Duodenal mucosa (tissue), 2 donors: ENCODE measurements around the gene CCDC91.

Experiments
- H3K27ac ChIP-seq: one replicate; pipeline ENCODE4 v1.7.0; 2013; ENCODE audit warnings: low read depth, low read length
- H3K27me3 ChIP-seq, 2 donors: one replicate each; pipeline ENCODE4 v1.7.0; 2013; ENCODE audit warnings: low read length in 2 of 2, control low read depth in 1 of 2; ENCODE audit not compliant: insufficient read depth in 2 of 2, control insufficient read depth in 1 of 2
- H3K36me3 ChIP-seq, 2 donors: one replicate each; pipeline ENCODE4 v1.7.0; 2013; ENCODE audit warnings: low read length in 2 of 2, control low read depth in 1 of 2; ENCODE audit not compliant: insufficient read depth in 2 of 2, control insufficient read depth in 1 of 2
- H3K4me1 ChIP-seq, 2 donors: one replicate each; pipeline ENCODE4 v1.7.0; 2013; ENCODE audit warnings: low read length in 2 of 2, control low read depth in 1 of 2; ENCODE audit not compliant: insufficient read depth in 2 of 2, control insufficient read depth in 1 of 2
- H3K4me3 ChIP-seq, 2 donors: one replicate each; pipeline ENCODE4 v1.7.0; 2013; ENCODE audit warnings: low read length in 2 of 2, low read depth in 1 of 2
- H3K9ac ChIP-seq, 2 donors: one replicate each; pipeline ENCODE4 v1.7.0; 2013; ENCODE audit warnings: low read length in 2 of 2, low read depth in 1 of 2
- H3K9me3 ChIP-seq, 2 donors: one replicate each; pipeline ENCODE4 v1.7.0; 2013; ENCODE audit warnings: low read length in 2 of 2, control low read depth in 1 of 2; ENCODE audit not compliant: control insufficient read depth in 1 of 2

Gene CCDC91

GRCh38 chr12:28574746-28575592, 384.7 kb downstream of the CCDC91 start:
- Histone ChIP-seq H3K9me3 (no peaks in the 10 kb centered on the region), H3K9ac (no peak overlapping the region)

GRCh38 chr12:28575593-28576205, 385.4 kb downstream of the CCDC91 start:
- H3K27ac ChIP-seq = no peak overlapping the region
- H3K36me3 ChIP-seq = no peaks in the 10 kb centered on the region
- no peaks in the 10 kb centered on the region for H3K27me3 ChIP-seq
- H3K4me1 ChIP-seq = peaks cover 0 to 16% of the 10 kb centered on the region in 2 donors
- no peak overlapping the region for H3K9ac ChIP-seq
- H3K9me3 ChIP-seq = no peaks in the 10 kb centered on the region
- no peak overlapping the region for H3K4me3 ChIP-seq

More at GRCh38 chr12:28574746-28575592, 384.7 kb downstream of the CCDC91 start:
- no peak overlapping the region for H3K27ac ChIP-seq
- H3K4me1 ChIP-seq = peaks cover 0 to 16% of the 10 kb centered on the region in 2 donors
- no peak overlapping the region for H3K4me3 ChIP-seq
- no peaks in the 10 kb centered on the region for H3K27me3 ChIP-seq
- no peaks in the 10 kb centered on the region for H3K36me3 ChIP-seq

GRCh38 chr12:28578361-28578760, 388.1 kb downstream of the CCDC91 start:
- Histone ChIP-seq H3K27me3 (no peaks in the 10 kb centered on the region), H3K4me3 (no peak overlapping the region), H3K27ac (no peak overlapping the region), H3K9ac (no peak overlapping the region), H3K4me1 (peaks cover 0 to 16% of the 10 kb centered on the region in 2 donors), H3K36me3 (no peaks in the 10 kb centered on the region), H3K9me3 (no peaks in the 10 kb centered on the region)

GRCh38 chr12:28578833-28579252, 388.6 kb downstream of the CCDC91 start:
- no peak overlapping the region for H3K27ac ChIP-seq
- H3K9ac ChIP-seq = no peak overlapping the region
- no peaks in the 10 kb centered on the region for H3K27me3 ChIP-seq
- H3K4me3 ChIP-seq = no peak overlapping the region
- H3K9me3 ChIP-seq = no peaks in the 10 kb centered on the region
- H3K36me3 ChIP-seq = no peaks in the 10 kb centered on the region
- peaks cover 0 to 16% of the 10 kb centered on the region in 2 donors for H3K4me1 ChIP-seq

- Histone ChIP-seq H3K4me3 (no peak overlapping the region), H3K9ac (no peak overlapping the region), H3K36me3 (no peaks in the 10 kb centered on the region), H3K27me3 (no peaks in the 10 kb centered on the region), H3K4me1 (no peaks in the 10 kb centered on the region), H3K27ac (no peak overlapping the region), H3K9me3 (no peaks in the 10 kb centered on the region)
Observed at GRCh38 chr12:28582672-28583376, 392.6 kb downstream of the CCDC91 start.

GRCh38 chr12:28583701-28584261, 393.5 kb downstream of the CCDC91 start:
- H3K27ac ChIP-seq = no peak overlapping the region
- no peak overlapping the region for H3K4me3 ChIP-seq
- H3K36me3 ChIP-seq = no peaks in the 10 kb centered on the region
- H3K9ac ChIP-seq = no peak overlapping the region
- no peaks in the 10 kb centered on the region for H3K27me3 ChIP-seq
- no peaks in the 10 kb centered on the region for H3K4me1 ChIP-seq
- no peaks in the 10 kb centered on the region for H3K9me3 ChIP-seq

GRCh38 chr12:28585146-28585545, 394.9 kb downstream of the CCDC91 start:
- no peaks in the 10 kb centered on the region for H3K4me1 ChIP-seq
- H3K9ac ChIP-seq = no peak overlapping the region
- H3K27me3 ChIP-seq = no peaks in the 10 kb centered on the region
- no peak overlapping the region for H3K4me3 ChIP-seq
- H3K36me3 ChIP-seq = no peaks in the 10 kb centered on the region
- H3K9me3 ChIP-seq = no peaks in the 10 kb centered on the region
- H3K27ac ChIP-seq = no peak overlapping the region

- Histone ChIP-seq H3K36me3 (no peaks in the 10 kb centered on the region), H3K9me3 (no peaks in the 10 kb centered on the region), H3K27ac (no peak overlapping the region), H3K9ac (no peak overlapping the region), H3K4me3 (no peak overlapping the region), H3K27me3 (no peaks in the 10 kb centered on the region), H3K4me1 (no peaks in the 10 kb centered on the region)
Observed at GRCh38 chr12:28586481-28586880, 396.2 kb downstream of the CCDC91 start.

GRCh38 chr12:28591831-28592230, 401.6 kb downstream of the CCDC91 start:
- H3K27ac ChIP-seq = no peak overlapping the region
- no peaks in the 10 kb centered on the region for H3K27me3 ChIP-seq
- H3K4me3 ChIP-seq = no peak overlapping the region
- H3K4me1 ChIP-seq = no peaks in the 10 kb centered on the region
- peaks cover 10 to 15% of the 10 kb centered on the region in 2 donors for H3K9me3 ChIP-seq
- H3K9ac ChIP-seq = no peak overlapping the region
- no peaks in the 10 kb centered on the region for H3K36me3 ChIP-seq
